HG03432 (cell line): ENCODE measurements around the gene AKR1C1.
"Not testable (repeated sequence)": the region's sequence is repeated elsewhere in the genome, so short reads cannot be mapped to it uniquely, and the experiment has no call there.

Source experiments
- ATAC-seq: cut with Tn5 transposase; IDR thresholded peaks from one replicate; pipeline ENCODE4 v1.9.1; 2021; ENCODE audit warnings: mild to moderate bottlenecking, moderate library complexity; ENCODE audit not compliant: unreplicated experiment

The AKR1C1 gene

GRCh38 chr10:4962876-4963814, at the start of gene AKR1C1:
AKR1C1 (plus strand) TSS chr10:4963415; CDS start chr10:4963445, 30 bp downstream.
- ATAC-seq: not testable (repeated sequence)

- ATAC-seq: no peak
These were observed 48.9 kb upstream of the AKR1C1 start for GRCh38 chr10:4914213-4914850.

GRCh38 chr10:4916086-4916716, 47.0 kb upstream of the AKR1C1 start:
- ATAC-seq: no peak

GRCh38 chr10:4918236-4918635, 45.0 kb upstream of the AKR1C1 start:
- no peak for ATAC-seq

GRCh38 chr10:4924482-4924881, 38.7 kb upstream of the AKR1C1 start:
- ATAC-seq: not testable (repeated sequence)

- ATAC-seq: no peak
These were observed 36.8 kb upstream of the AKR1C1 start for GRCh38 chr10:4926400-4926799.

GRCh38 chr10:4931587-4931986, 31.6 kb upstream of the AKR1C1 start:
- no peak for ATAC-seq

- ATAC-seq: no peak
These were observed 28.7 kb upstream of the AKR1C1 start for GRCh38 chr10:4934391-4934987.

- ATAC-seq: no peak
These were observed 25.9 kb upstream of the AKR1C1 start for GRCh38 chr10:4937346-4937745.

GRCh38 chr10:4939224-4940072, 23.8 kb upstream of the AKR1C1 start:
- no peak for ATAC-seq

GRCh38 chr10:4940073-4940428, 23.2 kb upstream of the AKR1C1 start:
- not testable (repeated sequence) for ATAC-seq

GRCh38 chr10:4940909-4941308, 22.3 kb upstream of the AKR1C1 start:
- ATAC-seq: not testable (repeated sequence)

- ATAC-seq: no peak
These were observed 21.5 kb upstream of the AKR1C1 start for GRCh38 chr10:4941540-4942330.

GRCh38 chr10:4942931-4943330, 20.3 kb upstream of the AKR1C1 start:
- not testable (repeated sequence) for ATAC-seq

GRCh38 chr10:4943416-4943815, 19.8 kb upstream of the AKR1C1 start:
- not testable (repeated sequence) for ATAC-seq

GRCh38 chr10:4943821-4944220, 19.4 kb upstream of the AKR1C1 start:
- ATAC-seq: no peak

GRCh38 chr10:4944841-4945240, 18.4 kb upstream of the AKR1C1 start:
- no peak for ATAC-seq

- no peak for ATAC-seq
These were observed 17.2 kb upstream of the AKR1C1 start for GRCh38 chr10:4945766-4946717.
